Measurements from ENCODE around the gene MMP25.

- TF ChIP-seq POLR2A (IDR thresholded peaks at IDR 0.05): no peak
- TF ChIP-seq CTCF (IDR thresholded peaks at IDR 0.05): no peak
Measured at GRCh38 chr16:3051494-3051893, 5.1 kb downstream of the MMP25 start.
